ENCODE data around the gene M1AP. TPM values are rescaled to one million over a fixed set of nuclear protein-coding genes. Genes with fewer than 3 reads are reported as not detected.

Gene M1AP
- total RNA-seq, 4 donors from 2014 or later = 0.27 TPM; not detected in 3

- Histone ChIP-seq H3K27me3 (peaks cover 8% of the 10 kb centered on the region), H3K4me1 (peaks cover 0 to 3% (median 0%) of the 10 kb centered on the region in 4 donors), H3K4me3 (no peak overlapping the region), H3K9me3 (no peaks in the 10 kb centered on the region), H3K36me3 (no peaks in the 10 kb centered on the region), H3K27ac (no peak overlapping the region)
- in situ Hi-C loops (cut with MboI; ENCODE audit: low pct_ligation_motif_present in 1 of 4, low pct_unique_long_range_greater_than_20kb in 1 of 4, low sequenced_read_pairs in 3 of 4) (loop anchor here in 3 of 4 donors (10.0 to 25.0 kb wide), 2 partner anchors 98 to 101 kb away; partner anchors contain the start of genes CCDC142 (in 3 of the 3), TTC31 (in 3 of the 3) and LBX2 (in 2 of the 3)), intact Hi-C loops (cut with DNase I; ENCODE audit: low total_unique reads) (loop anchor here (5.0 kb wide), 1 partner anchor 103 kb away; the partner anchor contains the start of genes CCDC142 and TTC31)
- TF ChIP-seq POLR2AphosphoS5 (IDR thresholded peaks at IDR 0.05) (no peak), EP300 (IDR thresholded peaks at IDR 0.05; ENCODE audit: low read depth) (no peak), POLR2A (IDR thresholded peaks at IDR 0.05) (no peak), CTCF (IDR thresholded peaks at IDR 0.05) (no peak)
- 62 to 78% methylated on average over 2 to 4 of the region's 4 CpGs for WGBS, 2 donors (ENCODE audit: low coverage in 1 of 2)
- DNase-seq = peak; percentile 26
These were observed 62.5 kb downstream of the M1AP start for GRCh38 chr2:74585406-74586185.

- 43 to 52% methylated on average over 1 to 2 of the region's 2 CpGs for WGBS, 2 donors (ENCODE audit: low coverage in 1 of 2)
- DNase-seq = no peak
- in situ Hi-C loops (cut with MboI; ENCODE audit: low pct_ligation_motif_present in 1 of 4, low pct_unique_long_range_greater_than_20kb in 1 of 4, low sequenced_read_pairs in 3 of 4) (loop anchor here (5.0 to 25.0 kb wide), 3 partner anchors 97 to 99 kb away; partner anchors contain the start of genes CCDC142 (in 3 of the 4), TTC31 (in 3 of the 4) and LBX2 (in 2 of the 4)), intact Hi-C loops (cut with DNase I; ENCODE audit: low total_unique reads) (no loop called here)
- TF ChIP-seq CTCF (IDR thresholded peaks at IDR 0.05) (no peak), POLR2A (IDR thresholded peaks at IDR 0.05) (no peak), POLR2AphosphoS5 (IDR thresholded peaks at IDR 0.05) (no peak), EP300 (IDR thresholded peaks at IDR 0.05; ENCODE audit: low read depth) (no peak)
- H3K4me3 ChIP-seq = no peak overlapping the region
- no peaks in the 10 kb centered on the region for H3K36me3 ChIP-seq
- H3K27me3 ChIP-seq = no peaks in the 10 kb centered on the region
- no peaks in the 10 kb centered on the region for H3K9me3 ChIP-seq
- peaks cover 0 to 3% (median 0%) of the 10 kb centered on the region in 4 donors for H3K4me1 ChIP-seq
- no peak overlapping the region for H3K27ac ChIP-seq
These were observed 64.0 kb downstream of the M1AP start for GRCh38 chr2:74584088-74584645.

- Histone ChIP-seq H3K9me3 (no peaks in the 10 kb centered on the region), H3K36me3 (no peaks in the 10 kb centered on the region), H3K27me3 (no peaks in the 10 kb centered on the region), H3K4me1 (peaks cover 0 to 3% (median 0%) of the 10 kb centered on the region in 4 donors), H3K27ac (no peak overlapping the region), H3K4me3 (no peak overlapping the region)
- intact Hi-C loops (cut with DNase I; ENCODE audit: low total_unique reads) = no loop called here
- DNase-seq = no peak
- in situ Hi-C loops (cut with MboI; ENCODE audit: low pct_ligation_motif_present in 1 of 4, low pct_unique_long_range_greater_than_20kb in 1 of 4, low sequenced_read_pairs in 3 of 4) = loop anchor here (5.0 to 25.0 kb wide), 3 partner anchors 96 to 99 kb away; partner anchors contain the start of genes CCDC142 (in 3 of the 4), TTC31 (in 3 of the 4) and LBX2 (in 2 of the 4)
- TF ChIP-seq POLR2AphosphoS5 (IDR thresholded peaks at IDR 0.05) (no peak), EP300 (IDR thresholded peaks at IDR 0.05; ENCODE audit: low read depth) (no peak), POLR2A (IDR thresholded peaks at IDR 0.05) (no peak), CTCF (IDR thresholded peaks at IDR 0.05) (no peak)
These were observed 64.6 kb downstream of the M1AP start for GRCh38 chr2:74583504-74583903.

- no peaks in the 10 kb centered on the region for H3K36me3 ChIP-seq
- TF ChIP-seq EP300 (IDR thresholded peaks at IDR 0.05; ENCODE audit: low read depth) (no peak), POLR2A (IDR thresholded peaks at IDR 0.05) (no peak), CTCF (IDR thresholded peaks at IDR 0.05) (no peak), POLR2AphosphoS5 (IDR thresholded peaks at IDR 0.05) (no peak)
- no peak for DNase-seq
- 70 to 74% methylated on average over 2 of the region's 2 CpGs for WGBS, 2 donors (ENCODE audit: low coverage in 1 of 2)
- H3K27ac ChIP-seq = no peak overlapping the region
- intact Hi-C loops (cut with DNase I; ENCODE audit: low total_unique reads) = no loop called here
- in situ Hi-C loops (cut with MboI; ENCODE audit: low pct_ligation_motif_present in 1 of 4, low pct_unique_long_range_greater_than_20kb in 1 of 4, low sequenced_read_pairs in 3 of 4) = loop anchor here (5.0 to 25.0 kb wide), 3 partner anchors 95 to 97 kb away; partner anchors contain the start of genes CCDC142 (in 3 of the 4), TTC31 (in 3 of the 4) and LBX2 (in 2 of the 4)
- H3K27me3 ChIP-seq = no peaks in the 10 kb centered on the region
- H3K4me3 ChIP-seq = no peak overlapping the region
- no peaks in the 10 kb centered on the region for H3K4me1 ChIP-seq
- H3K9me3 ChIP-seq = no peaks in the 10 kb centered on the region
These were observed 65.9 kb downstream of the M1AP start for GRCh38 chr2:74582184-74582583.
